ENCODE results near the gene HMBS.

DNA sequence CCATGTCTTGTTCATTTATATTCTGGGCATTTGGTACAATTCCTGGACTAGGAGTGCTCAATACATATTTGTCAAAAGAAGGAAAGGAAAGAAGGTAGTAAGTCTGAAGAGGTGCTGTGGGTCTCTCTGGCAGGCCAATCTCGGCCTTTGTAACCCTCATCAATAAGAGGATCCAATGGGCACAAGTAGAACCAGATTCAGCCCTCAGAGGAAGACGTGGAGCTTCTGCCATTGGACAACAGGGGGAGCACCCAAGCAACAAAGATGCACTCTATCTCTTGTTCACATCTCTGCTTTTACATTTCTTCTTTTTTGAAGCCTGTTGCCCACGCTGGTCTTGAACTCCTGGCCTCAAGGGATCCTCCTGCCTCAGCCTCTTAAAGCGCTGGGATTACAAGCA lies 19.3 kb upstream of the HMBS start:
- TF ChIP-seq, protein P1, sequence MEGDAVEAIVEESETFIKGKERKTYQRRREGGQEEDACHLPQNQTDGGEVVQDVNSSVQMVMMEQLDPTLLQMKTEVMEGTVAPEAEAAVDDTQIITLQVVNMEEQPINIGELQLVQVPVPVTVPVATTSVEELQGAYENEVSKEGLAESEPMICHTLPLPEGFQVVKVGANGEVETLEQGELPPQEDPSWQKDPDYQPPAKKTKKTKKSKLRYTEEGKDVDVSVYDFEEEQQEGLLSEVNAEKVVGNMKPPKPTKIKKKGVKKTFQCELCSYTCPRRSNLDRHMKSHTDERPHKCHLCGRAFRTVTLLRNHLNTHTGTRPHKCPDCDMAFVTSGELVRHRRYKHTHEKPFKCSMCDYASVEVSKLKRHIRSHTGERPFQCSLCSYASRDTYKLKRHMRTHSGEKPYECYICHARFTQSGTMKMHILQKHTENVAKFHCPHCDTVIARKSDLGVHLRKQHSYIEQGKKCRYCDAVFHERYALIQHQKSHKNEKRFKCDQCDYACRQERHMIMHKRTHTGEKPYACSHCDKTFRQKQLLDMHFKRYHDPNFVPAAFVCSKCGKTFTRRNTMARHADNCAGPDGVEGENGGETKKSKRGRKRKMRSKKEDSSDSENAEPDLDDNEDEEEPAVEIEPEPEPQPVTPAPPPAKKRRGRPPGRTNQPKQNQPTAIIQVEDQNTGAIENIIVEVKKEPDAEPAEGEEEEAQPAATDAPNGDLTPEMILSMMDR (IDR thresholded peaks at IDR 0.05; ENCODE audit: insufficient read depth, low read length, poor library complexity, severe bottlenecking), result peak; percentile 38
- no peak for TF ChIP-seq EZH2phosphoT487 (conservative IDR thresholded peaks at IDR 0.05; ENCODE audit: low read length)
